Activated gamma-delta T cell treated with Interleukin-2 at 50 U/mL for 16 hours (primary cell): ENCODE results near the gene WFDC1.

Experiments
- DNase-seq: peaks from one replicate; pipeline ENCODE4 v3.0.0-alpha.2; 2020

Gene WFDC1

GRCh38 chr16:84357191-84357651 lies 62.5 kb downstream of the WFDC1 start:
- DNase-seq: no peak

GRCh38 chr16:84358601-84359295 lies 64.1 kb downstream of the WFDC1 start:
- no peak for DNase-seq

GRCh38 chr16:84359326-84359725 lies 64.6 kb downstream of the WFDC1 start:
- no peak for DNase-seq

GRCh38 chr16:84360170-84360569 lies 65.5 kb downstream of the WFDC1 start:
- DNase-seq: no peak

GRCh38 chr16:84360748-84361147 lies 66.1 kb downstream of the WFDC1 start:
- no peak for DNase-seq

GRCh38 chr16:84361546-84361945 lies 66.9 kb downstream of the WFDC1 start:
- no peak for DNase-seq

- DNase-seq: no peak
Observed at GRCh38 chr16:84362471-84362941, 67.8 kb downstream of the WFDC1 start.

GRCh38 chr16:84366208-84366607 lies 71.5 kb downstream of the WFDC1 start:
- no peak for DNase-seq

GRCh38 chr16:84367297-84367680 lies 72.6 kb downstream of the WFDC1 start:
- DNase-seq: no peak

GRCh38 chr16:84367750-84368307 lies 73.2 kb downstream of the WFDC1 start:
- no peak for DNase-seq

GRCh38 chr16:84368308-84368996 lies 73.8 kb downstream of the WFDC1 start, which contains the start of gene ATP2C2:
Gene ATP2C2, plus strand, starts transcription at chr16:84368538. Its CDS starts 78 bp downstream, at chr16:84368616.
- DNase-seq: no peak

GRCh38 chr16:84369105-84369504 lies 74.4 kb downstream of the WFDC1 start:
- no peak for DNase-seq

GRCh38 chr16:84369938-84370627 lies 75.4 kb downstream of the WFDC1 start:
- DNase-seq: no peak

GRCh38 chr16:84370723-84371552 lies 76.3 kb downstream of the WFDC1 start:
- DNase-seq: no peak

GRCh38 chr16:84371553-84371865 lies 76.8 kb downstream of the WFDC1 start:
- DNase-seq: no peak

GRCh38 chr16:84373907-84374489 lies 79.3 kb downstream of the WFDC1 start:
- DNase-seq: no peak

- DNase-seq: no peak
Observed at GRCh38 chr16:84378099-84378498, 83.4 kb downstream of the WFDC1 start.

- no peak for DNase-seq
Observed at GRCh38 chr16:84378567-84378966, 83.9 kb downstream of the WFDC1 start.

GRCh38 chr16:84379008-84379708 lies 84.5 kb downstream of the WFDC1 start:
- DNase-seq: no peak
